NK-92 (cell line): ENCODE data around the gene ADAMTS17.

Experiments
- DNase-seq: peaks from one replicate; lab custom pipeline; 2025; ENCODE audit not compliant: unreplicated experiment; lab: John Stamatoyannopoulos, UW

ADAMTS17 gene

GRCh38 chr15:99962006-99962561, 379.7 kb downstream of the ADAMTS17 start:
- DNase-seq = no peak

GRCh38 chr15:99961011-99961441, 380.7 kb downstream of the ADAMTS17 start:
- DNase-seq = no peak

GRCh38 chr15:99959326-99959725, 382.4 kb downstream of the ADAMTS17 start:
- no peak for DNase-seq

- no peak for DNase-seq
These were observed 383.2 kb downstream of the ADAMTS17 start for GRCh38 chr15:99958426-99959097.

GRCh38 chr15:99957642-99958013, 384.1 kb downstream of the ADAMTS17 start:
- no peak for DNase-seq

- DNase-seq = no peak
These were observed 384.7 kb downstream of the ADAMTS17 start for GRCh38 chr15:99956820-99957641.

- no peak for DNase-seq
These were observed 385.6 kb downstream of the ADAMTS17 start for GRCh38 chr15:99956022-99956775.

GRCh38 chr15:99955532-99955931, 386.2 kb downstream of the ADAMTS17 start:
- DNase-seq = no peak

GRCh38 chr15:99955181-99955525, 386.6 kb downstream of the ADAMTS17 start:
- no peak for DNase-seq

- no peak for DNase-seq
These were observed 387.2 kb downstream of the ADAMTS17 start for GRCh38 chr15:99954361-99955180.

- no peak for DNase-seq
These were observed 387.9 kb downstream of the ADAMTS17 start for GRCh38 chr15:99953886-99954285.

GRCh38 chr15:99951511-99951910, 390.3 kb downstream of the ADAMTS17 start:
- DNase-seq = no peak

GRCh38 chr15:99944131-99944530, 397.6 kb downstream of the ADAMTS17 start:
- DNase-seq = no peak

GRCh38 chr15:99943466-99943865, 398.3 kb downstream of the ADAMTS17 start:
- DNase-seq = no peak

- DNase-seq = no peak
These were observed 408.9 kb downstream of the ADAMTS17 start for GRCh38 chr15:99932676-99933402.

GRCh38 chr15:99931703-99932603, 409.8 kb downstream of the ADAMTS17 start:
- no peak for DNase-seq

GRCh38 chr15:99930696-99931095, 411.1 kb downstream of the ADAMTS17 start:
- no peak for DNase-seq

- no peak for DNase-seq
These were observed 412.5 kb downstream of the ADAMTS17 start for GRCh38 chr15:99929266-99929665.

GRCh38 chr15:99928429-99928981, 413.3 kb downstream of the ADAMTS17 start:
- DNase-seq = no peak
